A549 (cell line): ENCODE results near the gene LRRIQ1. TPM values are rescaled to one million over a fixed set of nuclear protein-coding genes. Genes with fewer than 3 reads are reported as not detected.

Experiments used
- ATAC-seq, 2 experiments: fragments of 200-7000 bp in 1 of 2; fragments of >200 bp in 1 of 2; cut with Nextera tagmentation in 1 of 2; cut with Tn5 transposase in 1 of 2; 3 replicates each; pipeline versions ENCODE4 v1.8.0 to v1.9.1; 2018 to 2020; ENCODE audit warnings: mild to moderate bottlenecking in 1 of 2, moderate library complexity in 1 of 2
- CTCF ChIA-PET: fragments of 300-600 bp; sonication (Branson Sonifier 250); formaldehyde crosslinking; extraction: SDS; loops from one replicate; lab custom pipeline; 2021; ENCODE audit warnings: antibody characterized with exemption, inconsistent platforms; lab: Yijun Ruan, JAX
- POLR2A ChIA-PET: fragments of 350-600 bp; formaldehyde crosslinking; extraction: SDS; loops from one replicate; lab custom pipeline; 2021; ENCODE audit warnings: antibody characterized with exemption, inconsistent platforms; lab: Yijun Ruan, JAX
- DNase-seq, 2 experiments: peaks; one replicate each; pipeline versions ENCODE4 v3.0.0 to v3.0.0-alpha.2; 2011 to 2016; ENCODE audit warnings: low read depth in 1 of 2, low spot score in 1 of 2
- FAIRE-seq: peaks from 2 replicates; lab custom pipeline; 2011; peaks lifted over from hg19 to GRCh38; lab: Jason Lieb, UNC
- H3K27ac ChIP-seq, 2 experiments: fragments of >200 bp; sonication (Bioruptor Twin); formaldehyde crosslinking; 3 replicates each; pipeline ENCODE4 v1.5.1; 2016 to 2017
- H3K4me1 ChIP-seq: fragments of >200 bp; sonication (Bioruptor Twin); formaldehyde crosslinking; 3 replicates; pipeline ENCODE4 v1.6.1; 2016
- H3K4me2 ChIP-seq: fragments of >200 bp; sonication (Bioruptor Twin); formaldehyde crosslinking; 3 replicates; pipeline ENCODE4 v1.6.1; 2016
- H3K4me3 ChIP-seq: fragments of >200 bp; sonication (Bioruptor Twin); formaldehyde crosslinking; 3 replicates; pipeline ENCODE4 v1.5.1; 2016
- H3K9me3 ChIP-seq: fragments of >200 bp; sonication (Bioruptor Twin); formaldehyde crosslinking; 3 replicates; pipeline ENCODE4 v1.6.1; 2016
- CBX8 ChIP-seq: fragments of 200-600 bp; sonication (generic); IDR thresholded peaks from 2 replicates; pipeline ENCODE4 v1.6.1; 2016
- CHD2 ChIP-seq: fragments of 150-350 bp; IDR thresholded peaks from 2 replicates; pipeline ENCODE4 v1.6.1; 2014; ENCODE audit warnings: low read length; ENCODE audit not compliant: partially characterized antibody
- CHD4 ChIP-seq: fragments of 200-600 bp; sonication (generic); IDR thresholded peaks from 2 replicates; pipeline ENCODE4 v1.6.1; 2016; ENCODE audit warnings: antibody characterized with exemption, mild to moderate bottlenecking, borderline replicate concordance
- EP300 ChIP-seq, 2 experiments: fragments of >200 bp; sonication (Bioruptor Twin); formaldehyde crosslinking; IDR thresholded peaks; 2 replicates in 1 of 2; 3 replicates in 1 of 2; pipeline ENCODE4 v1.6.1; 2016 to 2017
- ESRRA ChIP-seq: fragments of 150-350 bp; IDR thresholded peaks from 2 replicates; pipeline ENCODE4 v1.6.1; 2014; ENCODE audit warnings: mild to moderate bottlenecking, low read length, borderline replicate concordance
- FOXS1 ChIP-seq: fragments of 250-450 bp; sonication (Bioruptor Pico); IDR thresholded peaks from 2 replicates; pipeline ENCODE4 v1.5.0; 2020; ENCODE audit warnings: mild to moderate bottlenecking, moderate library complexity
- HOXB5 ChIP-seq: fragments of 250-450 bp; sonication (Bioruptor Pico); IDR thresholded peaks from 2 replicates; pipeline ENCODE4 v1.5.0; 2020; ENCODE audit warnings: mild to moderate bottlenecking, moderate library complexity
- JUNB ChIP-seq: fragments of >200 bp; sonication (Bioruptor Twin); formaldehyde crosslinking; IDR thresholded peaks from 2 replicates; pipeline ENCODE4 v1.6.1; 2016
- NFE2L2 ChIP-seq: fragments of 150-350 bp; conservative IDR thresholded peaks from 2 replicates; pipeline ENCODE4 v1.6.1; 2014; ENCODE audit warnings: low read length
- NR3C1 ChIP-seq: fragments of >200 bp; sonication (Bioruptor Twin); formaldehyde crosslinking; IDR thresholded peaks from 3 replicates; pipeline ENCODE4 v1.6.1; 2017
- RFX5 ChIP-seq: fragments of 450-650 bp; IDR thresholded peaks from 2 replicates; pipeline ENCODE4 v1.7.1; 2014; ENCODE audit warnings: antibody characterized with exemption, mild to moderate bottlenecking, moderate library complexity
- SREBF2 ChIP-seq: fragments of 450-650 bp; IDR thresholded peaks from 2 replicates; pipeline ENCODE4 v1.6.1; 2014; ENCODE audit warnings: mild to moderate bottlenecking, moderate library complexity
- TP53 ChIP-seq: fragments of 250-450 bp; sonication (Bioruptor Pico); IDR thresholded peaks from 2 replicates; pipeline ENCODE4 v1.5.0; 2021; ENCODE audit warnings: mild to moderate bottlenecking, moderate library complexity
- ZC3H11A ChIP-seq: fragments of 450-650 bp; IDR thresholded peaks from 2 replicates; pipeline ENCODE4 v1.6.1; 2014; ENCODE audit warnings: antibody characterized with exemption, mild to moderate bottlenecking
- ZNF302 ChIP-seq: fragments of 250-450 bp; sonication (Bioruptor Pico); IDR thresholded peaks from 2 replicates; pipeline ENCODE4 v1.9.0; 2021; ENCODE audit warnings: inconsistent platforms, mild to moderate bottlenecking, moderate library complexity
- ZSCAN20 ChIP-seq: fragments of 250-450 bp; sonication (Bioruptor Pico); IDR thresholded peaks from 2 replicates; pipeline ENCODE4 v1.8.0; 2022; ENCODE audit warnings: mild to moderate bottlenecking, moderate library complexity
- WGBS: methylation state at CpG from one replicate; pipeline ENCODE4 v1.1.6; 2017; ENCODE audit errors: missing lambda C conversion rate; 5-methylcytosine and 5-hydroxymethylcytosine counted together
- polyA plus RNA-seq, 4 experiments: library from polyadenylated mRNA; depleted of rRNA in 3 of 4; stranded (reverse); fragments of >200 nt; fragmentation: RNase III in 1 of 4; extraction: RNeasy Plus Mini Kit Qiagen cat#74134 plus additional on column Dnase treatment in 1 of 4; gene quantifications; 2 replicates in 3 of 4; 3 replicates in 1 of 4; pipeline ENCODE4 v1.2.3, GENCODE V29; 2011 to 2017
- TF ChIP-seq, protein P1 (sequence below): fragments of 250-450 bp; sonication (Bioruptor Pico); IDR thresholded peaks from 2 replicates; pipeline ENCODE4 v1.5.0; 2021; ENCODE audit warnings: mild to moderate bottlenecking, moderate library complexity, borderline replicate concordance
- TF ChIP-seq, protein P2 (sequence below): fragments of 150-350 bp; IDR thresholded peaks from 2 replicates; pipeline ENCODE4 v1.6.1; 2014; ENCODE audit warnings: low read depth, mild to moderate bottlenecking, low read length
- TF ChIP-seq, protein P3 (sequence below): fragments of 450-650 bp; IDR thresholded peaks from 2 replicates; pipeline ENCODE4 v1.6.1; 2014; ENCODE audit warnings: antibody characterized with exemption
- TF ChIP-seq, protein P4 (sequence below): fragments of 200-600 bp; sonication (generic); IDR thresholded peaks from 2 replicates; pipeline ENCODE4 v1.6.1; 2016; ENCODE audit warnings: antibody characterized with exemption, mild to moderate bottlenecking, moderate library complexity

Gene LRRIQ1
- polyA plus RNA-seq, 2 of the 4 experiments (the other 2 are of a cell fraction): 1.4 to 3.7 TPM

DNA sequence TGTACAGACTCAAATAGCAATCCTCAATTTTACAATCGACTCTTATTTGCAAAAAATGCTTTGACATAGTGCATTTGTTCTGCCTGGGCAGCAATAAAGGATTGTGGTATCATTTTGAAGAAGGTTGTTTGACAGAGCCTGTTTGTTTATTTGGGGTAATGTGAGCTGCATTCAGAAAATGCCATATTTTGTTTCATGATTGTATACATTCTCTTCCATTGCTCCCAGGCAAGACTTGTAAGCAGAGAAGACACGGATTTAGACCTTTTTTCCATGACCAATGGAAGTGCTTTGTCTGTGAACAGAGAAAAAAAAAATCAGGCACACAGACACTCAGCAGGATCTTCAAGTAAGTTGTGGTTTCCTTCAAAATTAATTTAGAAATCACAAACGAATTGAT is 208.4 kb downstream of the LRRIQ1 start (continued):
- TF ChIP-seq NFE2L2 (no peak), CHD2 (no peak)

DNA sequence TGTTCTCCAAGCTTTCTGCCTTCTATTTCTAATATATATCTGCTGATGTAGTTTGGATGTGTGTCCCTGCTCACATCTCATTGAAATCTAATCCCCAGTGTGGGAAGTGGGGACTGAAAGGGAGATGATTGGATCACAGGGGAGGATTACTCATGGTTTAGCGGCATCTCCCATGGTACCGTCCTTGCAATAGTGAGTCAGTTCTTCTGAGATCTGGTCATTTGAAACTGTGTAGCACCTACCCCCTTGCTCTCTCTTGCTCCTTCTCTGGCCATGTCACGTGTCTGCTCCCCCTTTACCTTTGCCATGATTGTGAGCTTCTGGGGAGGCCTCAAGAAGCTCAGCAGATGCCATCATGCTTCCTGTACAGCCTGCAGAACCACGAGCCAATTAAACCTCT is 217.7 kb downstream of the LRRIQ1 start:
- CTCF ChIA-PET: no interaction called here

DNA sequence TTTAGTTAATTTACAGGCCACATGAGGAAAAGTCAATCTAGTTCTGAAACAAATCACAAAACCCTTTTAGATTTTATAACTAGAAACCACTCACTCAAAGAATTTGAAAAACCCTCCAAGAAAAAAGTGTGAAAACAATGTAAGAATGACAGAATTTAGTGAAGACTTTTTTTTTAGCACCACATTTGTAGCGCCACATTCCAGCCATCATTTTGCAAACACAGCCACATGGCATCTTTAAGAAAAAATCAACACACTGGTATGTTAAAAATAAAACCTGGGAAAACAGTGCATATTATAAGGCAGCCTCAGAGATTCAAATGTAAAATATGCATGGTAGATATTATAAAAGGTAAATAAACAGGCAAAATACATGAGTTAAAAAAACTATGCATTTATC is 221.5 kb downstream of the LRRIQ1 start:
- Histone ChIP-seq H3K27ac (no peak overlapping the region), H3K4me1 (no peaks in the 10 kb centered on the region), H3K4me2 (no peak overlapping the region), H3K9me3 (no peaks in the 10 kb centered on the region), H3K4me3 (no peak overlapping the region)
- CTCF ChIA-PET: no interaction called here
- TF ChIP-seq NR3C1 (no peak), FOXS1 (no peak), ZNF302 (no peak), ZC3H11A (no peak), ESRRA (no peak), JUNB (no peak), TP53 (CRISPR knock-in tag) (no peak), EP300 (IDR thresholded peaks at IDR 0.05) (no peak), SREBF2 (no peak), RFX5 (no peak), ZSCAN20 (CRISPR knock-in tag) (no peak)
- TF ChIP-seq, protein P1, sequence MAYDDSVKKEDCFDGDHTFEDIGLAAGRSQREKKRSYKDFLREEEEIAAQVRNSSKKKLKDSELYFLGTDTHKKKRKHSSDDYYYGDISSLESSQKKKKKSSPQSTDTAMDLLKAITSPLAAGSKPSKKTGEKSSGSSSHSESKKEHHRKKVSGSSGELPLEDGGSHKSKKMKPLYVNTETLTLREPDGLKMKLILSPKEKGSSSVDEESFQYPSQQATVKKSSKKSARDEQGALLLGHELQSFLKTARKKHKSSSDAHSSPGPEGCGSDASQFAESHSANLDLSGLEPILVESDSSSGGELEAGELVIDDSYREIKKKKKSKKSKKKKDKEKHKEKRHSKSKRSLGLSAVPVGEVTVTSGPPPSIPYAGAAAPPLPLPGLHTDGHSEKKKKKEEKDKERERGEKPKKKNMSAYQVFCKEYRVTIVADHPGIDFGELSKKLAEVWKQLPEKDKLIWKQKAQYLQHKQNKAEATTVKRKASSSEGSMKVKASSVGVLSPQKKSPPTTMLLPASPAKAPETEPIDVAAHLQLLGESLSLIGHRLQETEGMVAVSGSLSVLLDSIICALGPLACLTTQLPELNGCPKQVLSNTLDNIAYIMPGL (CRISPR knock-in tag): no peak
- TF ChIP-seq, protein P2, sequence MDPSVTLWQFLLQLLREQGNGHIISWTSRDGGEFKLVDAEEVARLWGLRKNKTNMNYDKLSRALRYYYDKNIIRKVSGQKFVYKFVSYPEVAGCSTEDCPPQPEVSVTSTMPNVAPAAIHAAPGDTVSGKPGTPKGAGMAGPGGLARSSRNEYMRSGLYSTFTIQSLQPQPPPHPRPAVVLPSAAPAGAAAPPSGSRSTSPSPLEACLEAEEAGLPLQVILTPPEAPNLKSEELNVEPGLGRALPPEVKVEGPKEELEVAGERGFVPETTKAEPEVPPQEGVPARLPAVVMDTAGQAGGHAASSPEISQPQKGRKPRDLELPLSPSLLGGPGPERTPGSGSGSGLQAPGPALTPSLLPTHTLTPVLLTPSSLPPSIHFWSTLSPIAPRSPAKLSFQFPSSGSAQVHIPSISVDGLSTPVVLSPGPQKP: no peak
- POLR2A ChIA-PET: no interaction called here
- 53% methylated on average over 1 of the region's 1 CpG for WGBS
- ATAC-seq (no peak), FAIRE-seq (no peak), DNase-seq (no peak)

More for the DNA sequence above, 217.7 kb downstream of the LRRIQ1 start:
- ATAC-seq: peak; percentile 92 to 96
- Histone ChIP-seq H3K4me1 (no peaks in the 10 kb centered on the region), H3K4me2 (peak overlapping the region; percentile 22; the same call in 2 of the 3 replicates), H3K4me3 (no peak overlapping the region), H3K27ac (peak overlapping the region; percentile 40 to 63; a peak in 3 of 6 replicates), H3K9me3 (no peaks in the 10 kb centered on the region)
- DNase-seq: peak in 1 of 2 experiments; percentile 74
- no peak for FAIRE-seq
- TF ChIP-seq, protein P1 (CRISPR knock-in tag): no peak
- TF ChIP-seq, protein P3, sequence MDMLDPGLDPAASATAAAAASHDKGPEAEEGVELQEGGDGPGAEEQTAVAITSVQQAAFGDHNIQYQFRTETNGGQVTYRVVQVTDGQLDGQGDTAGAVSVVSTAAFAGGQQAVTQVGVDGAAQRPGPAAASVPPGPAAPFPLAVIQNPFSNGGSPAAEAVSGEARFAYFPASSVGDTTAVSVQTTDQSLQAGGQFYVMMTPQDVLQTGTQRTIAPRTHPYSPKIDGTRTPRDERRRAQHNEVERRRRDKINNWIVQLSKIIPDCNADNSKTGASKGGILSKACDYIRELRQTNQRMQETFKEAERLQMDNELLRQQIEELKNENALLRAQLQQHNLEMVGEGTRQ: peak; percentile 47
- WGBS: 44% methylated on average over 4 of the region's 4 CpGs
- POLR2A ChIA-PET: no interaction called here

DNA sequence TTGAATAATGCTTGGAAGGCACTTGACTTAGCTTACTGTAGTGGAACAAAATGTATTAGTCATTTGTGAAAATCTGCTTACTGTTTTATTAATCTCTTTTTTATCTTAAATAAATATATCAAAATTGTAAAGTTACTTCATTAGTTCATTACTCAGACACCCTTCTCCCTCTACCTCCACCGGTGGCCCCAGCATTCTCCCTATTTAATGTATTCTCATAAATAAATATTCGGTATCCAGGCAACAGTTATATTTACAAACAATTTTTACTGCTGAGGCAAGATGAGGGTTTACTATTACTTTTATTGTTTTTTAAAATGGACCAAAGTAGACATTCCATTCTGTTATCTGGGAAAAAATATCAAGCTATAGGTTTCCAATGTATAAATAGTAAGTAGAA is 224.3 kb downstream of the LRRIQ1 start:
- Histone ChIP-seq H3K27ac (no peak overlapping the region), H3K9me3 (no peaks in the 10 kb centered on the region)
- ATAC-seq (peak in 1 of 2 experiments; percentile 59; a peak in 3 of 6 replicates), DNase-seq (no peak)
- CTCF ChIA-PET: no interaction called here
- TF ChIP-seq, protein P4, sequence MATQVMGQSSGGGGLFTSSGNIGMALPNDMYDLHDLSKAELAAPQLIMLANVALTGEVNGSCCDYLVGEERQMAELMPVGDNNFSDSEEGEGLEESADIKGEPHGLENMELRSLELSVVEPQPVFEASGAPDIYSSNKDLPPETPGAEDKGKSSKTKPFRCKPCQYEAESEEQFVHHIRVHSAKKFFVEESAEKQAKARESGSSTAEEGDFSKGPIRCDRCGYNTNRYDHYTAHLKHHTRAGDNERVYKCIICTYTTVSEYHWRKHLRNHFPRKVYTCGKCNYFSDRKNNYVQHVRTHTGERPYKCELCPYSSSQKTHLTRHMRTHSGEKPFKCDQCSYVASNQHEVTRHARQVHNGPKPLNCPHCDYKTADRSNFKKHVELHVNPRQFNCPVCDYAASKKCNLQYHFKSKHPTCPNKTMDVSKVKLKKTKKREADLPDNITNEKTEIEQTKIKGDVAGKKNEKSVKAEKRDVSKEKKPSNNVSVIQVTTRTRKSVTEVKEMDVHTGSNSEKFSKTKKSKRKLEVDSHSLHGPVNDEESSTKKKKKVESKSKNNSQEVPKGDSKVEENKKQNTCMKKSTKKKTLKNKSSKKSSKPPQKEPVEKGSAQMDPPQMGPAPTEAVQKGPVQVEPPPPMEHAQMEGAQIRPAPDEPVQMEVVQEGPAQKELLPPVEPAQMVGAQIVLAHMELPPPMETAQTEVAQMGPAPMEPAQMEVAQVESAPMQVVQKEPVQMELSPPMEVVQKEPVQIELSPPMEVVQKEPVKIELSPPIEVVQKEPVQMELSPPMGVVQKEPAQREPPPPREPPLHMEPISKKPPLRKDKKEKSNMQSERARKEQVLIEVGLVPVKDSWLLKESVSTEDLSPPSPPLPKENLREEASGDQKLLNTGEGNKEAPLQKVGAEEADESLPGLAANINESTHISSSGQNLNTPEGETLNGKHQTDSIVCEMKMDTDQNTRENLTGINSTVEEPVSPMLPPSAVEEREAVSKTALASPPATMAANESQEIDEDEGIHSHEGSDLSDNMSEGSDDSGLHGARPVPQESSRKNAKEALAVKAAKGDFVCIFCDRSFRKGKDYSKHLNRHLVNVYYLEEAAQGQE: no peak
- TF ChIP-seq RFX5 (no peak), CBX8 (no peak), CHD4 (no peak), HOXB5 (CRISPR knock-in tag) (no peak), EP300 (IDR thresholded peaks at IDR 0.05) (no peak)
- TF ChIP-seq, all 56 proteins: peak for 0
- no peaks in the 10 kb centered on the region for H3K4me1 ChIP-seq
- FAIRE-seq: no peak
- POLR2A ChIA-PET: interaction anchor here (0.6 kb wide), 1 partner anchor 68 kb away, joined by 3 read pairs; no protein-coding TSS in a partner anchor
- 25% methylated on average over 2 of the region's 2 CpGs for WGBS
- H3K4me2 ChIP-seq: 0 out of 3 replicates have a peak overlapping the region, but pooled peaks have one; percentile 0
- no peak overlapping the region for H3K4me3 ChIP-seq
